IMR-90 (cell line): ENCODE data around the gene SMPDL3A. TPM values are rescaled to one million over a fixed set of nuclear protein-coding genes. Genes with fewer than 3 reads are reported as not detected.
A peak's percentile ranks its signal among the peaks of the same experiment; 100 is the strongest.

Experiments used
- ATAC-seq: fragments of 200-7000 bp; cut with Tn5 transposase; 2 replicates; pipeline ENCODE4 v1.9.1; 2020; ENCODE audit warnings: low read depth, mild to moderate bottlenecking, moderate library complexity
- BruUV-seq: library from RNA; stranded (reverse); fragments of 400-500 nt; replicated peaks from 2 replicates; lab custom pipeline; 2021; lab: Mats Ljungman, UMichigan
- CTCF ChIA-PET: fragments of 300-600 bp; formaldehyde crosslinking; extraction: SDS; loops from one replicate; lab custom pipeline; 2021; ENCODE audit warnings: antibody characterized with exemption; lab: Yijun Ruan, JAX
- POLR2A ChIA-PET: fragments of 300-600 bp; sonication (Branson Sonifier 250); formaldehyde crosslinking; loops from one replicate; lab custom pipeline; 2022; ENCODE audit warnings: antibody characterized with exemption; ENCODE audit not compliant: unreplicated experiment; lab: Charles Lee
- DNase-seq: peaks from one replicate; pipeline ENCODE4 v3.0.0; 2013
- H2AFZ ChIP-seq: replicated peaks from 2 replicates; pipeline ENCODE3; 2013; ENCODE audit warnings: low read length, mild to moderate bottlenecking; ENCODE audit not compliant: poor library complexity
- H2AK5ac ChIP-seq: 2 replicates; pipeline ENCODE4 v1.6.1; 2013; ENCODE audit warnings: low read depth, low read length, inconsistent platforms
- H2AK9ac ChIP-seq: replicated peaks from 2 replicates; pipeline ENCODE3; 2013; ENCODE audit warnings: mild to moderate bottlenecking, low read depth, low read length, moderate library complexity; ENCODE audit not compliant: poor library complexity
- H2BK120ac ChIP-seq: 2 replicates; pipeline ENCODE4 v1.6.1; 2013; ENCODE audit warnings: low read depth, low read length, inconsistent platforms
- H2BK15ac ChIP-seq: 3 replicates; pipeline ENCODE4 v1.6.1; 2013; ENCODE audit warnings: low read depth, low read length, inconsistent platforms
- H2BK20ac ChIP-seq: 2 replicates; pipeline ENCODE4 v1.6.1; 2013; ENCODE audit warnings: low read depth, mild to moderate bottlenecking, inconsistent platforms, low read length, moderate library complexity
- H2BK5ac ChIP-seq: 2 replicates; pipeline ENCODE4 v1.6.1; 2013; ENCODE audit warnings: mild to moderate bottlenecking, low read depth, low read length, inconsistent platforms; ENCODE audit not compliant: poor library complexity, severe bottlenecking
- H3K14ac ChIP-seq: replicated peaks from 2 replicates; pipeline ENCODE4 v1.6.1; 2013; ENCODE audit warnings: low read depth, low read length, inconsistent platforms
- H3K18ac ChIP-seq: 2 replicates; pipeline ENCODE4 v1.6.1; 2013; ENCODE audit warnings: low read depth, low read length, control low read depth
- H3K23ac ChIP-seq: 2 replicates; pipeline ENCODE4 v1.6.1; 2013; ENCODE audit warnings: low read depth, low read length, inconsistent platforms
- H3K27ac ChIP-seq: 2 replicates; pipeline ENCODE4 v1.5.1; 2013; ENCODE audit warnings: mild to moderate bottlenecking, control low read depth, low read length; ENCODE audit not compliant: insufficient read depth
- H3K27me3 ChIP-seq: 2 replicates; pipeline ENCODE4 v1.6.1; 2013; ENCODE audit warnings: low read length; ENCODE audit not compliant: control insufficient read depth, insufficient read depth
- H3K36me3 ChIP-seq: 2 replicates; pipeline ENCODE4 v1.6.1; 2013; ENCODE audit warnings: low read length, mixed read lengths; ENCODE audit not compliant: control insufficient read depth, insufficient read depth
- H3K4ac ChIP-seq: 2 replicates; pipeline ENCODE4 v1.6.1; 2013; ENCODE audit warnings: low read depth, low read length, inconsistent platforms
- H3K4me1 ChIP-seq: 2 replicates; pipeline ENCODE4 v1.6.1; 2013; ENCODE audit warnings: low read length, mixed read lengths; ENCODE audit not compliant: control insufficient read depth, insufficient read depth
- H3K4me2 ChIP-seq: 2 replicates; pipeline ENCODE4 v1.6.1; 2013; ENCODE audit warnings: low read depth, mild to moderate bottlenecking, control low read depth, low read length, moderate library complexity
- H3K4me3 ChIP-seq: 2 replicates; pipeline ENCODE4 v1.5.1; 2013; ENCODE audit warnings: low read depth, mild to moderate bottlenecking, control low read depth, low read length, moderate library complexity; ENCODE audit not compliant: insufficient read depth
- H3K56ac ChIP-seq: 2 replicates; pipeline ENCODE4 v1.6.1; 2013; ENCODE audit warnings: low read length, inconsistent platforms; ENCODE audit not compliant: insufficient read depth; ENCODE audit errors: extremely low read depth
- H3K79me1 ChIP-seq, 2 experiments: 2 replicates each; pipeline ENCODE4 v1.6.1; 2013; ENCODE audit warnings: low read length in 2 of 2, inconsistent platforms in 1 of 2, low read depth in 1 of 2
- H3K9ac ChIP-seq: 2 replicates; pipeline ENCODE4 v1.6.1; 2013; ENCODE audit warnings: low read depth, low read length, control low read depth
- H3K9me1 ChIP-seq: 2 replicates; pipeline ENCODE4 v1.6.1; 2013; ENCODE audit warnings: low read length, inconsistent platforms; ENCODE audit not compliant: insufficient read depth
- H3K9me3 ChIP-seq: 2 replicates; pipeline ENCODE4 v1.6.1; 2013; ENCODE audit warnings: low read length; ENCODE audit not compliant: control insufficient read depth, insufficient read depth
- H4K20me1 ChIP-seq: 2 replicates; pipeline ENCODE4 v1.6.1; 2013; ENCODE audit warnings: low read length, inconsistent platforms; ENCODE audit not compliant: insufficient read depth
- H4K5ac ChIP-seq: 2 replicates; pipeline ENCODE4 v1.6.1; 2013; ENCODE audit warnings: mild to moderate bottlenecking, low read depth, low read length, control low read depth
- H4K8ac ChIP-seq, 2 experiments: 2 replicates each; pipeline ENCODE4 v1.6.1; 2013; ENCODE audit warnings: low read depth in 2 of 2, low read length in 2 of 2, control low read depth in 1 of 2, inconsistent platforms in 1 of 2
- H4K91ac ChIP-seq: 2 replicates; pipeline ENCODE4 v1.6.1; 2013; ENCODE audit warnings: low read depth, low read length, inconsistent platforms; ENCODE audit not compliant: insufficient read depth
- BHLHE40 ChIP-seq: fragments of 150-350 bp; IDR thresholded peaks from 2 replicates; pipeline ENCODE4 v1.6.1; 2016; ENCODE audit warnings: mild to moderate bottlenecking, low read depth, low read length
- CEBPB ChIP-seq: IDR thresholded peaks from 2 replicates; pipeline ENCODE4 v1.6.1; 2012; ENCODE audit warnings: low read depth, low read length, improper control_type of control experiment
- CHD1 ChIP-seq: IDR thresholded peaks from 2 replicates; pipeline ENCODE4 v1.6.1; 2012; ENCODE audit warnings: low read depth, low read length, improper control_type of control experiment
- FOS ChIP-seq: fragments of 150-350 bp; IDR thresholded peaks from 2 replicates; pipeline ENCODE4 v1.6.1; 2016; ENCODE audit warnings: low read depth, low read length
- MAFK ChIP-seq: IDR thresholded peaks from 2 replicates; pipeline ENCODE4 v1.6.1; 2012; ENCODE audit warnings: low read depth, low read length, improper control_type of control experiment
- MXI1 ChIP-seq: IDR thresholded peaks from 2 replicates; pipeline ENCODE4 v1.6.1; 2012; ENCODE audit warnings: low read depth, mild to moderate bottlenecking, low read length, moderate library complexity, borderline replicate concordance
- NFE2L2 ChIP-seq: fragments of 150-350 bp; IDR thresholded peaks from 2 replicates; pipeline ENCODE4 v1.6.1; 2016; ENCODE audit warnings: low read depth, mild to moderate bottlenecking, low read length
- POLR2A ChIP-seq: IDR thresholded peaks from 2 replicates; pipeline ENCODE4 v1.6.1; 2012; ENCODE audit warnings: mild to moderate bottlenecking, low read depth, low read length
- RAD21 ChIP-seq: IDR thresholded peaks from 2 replicates; pipeline ENCODE4 v1.6.1; 2012; ENCODE audit warnings: low read length, improper control_type of control experiment
- WGBS, 2 experiments: methylation state at CpG; one replicate each; pipeline versions ENCODE4 v1.1.5 to v1.1.7; 2013; ENCODE audit warnings: missing lambda C conversion rate in 2 of 2; ENCODE audit not compliant: insufficient read length in 1 of 2; ENCODE audit errors: extremely low coverage in 2 of 2; 5-methylcytosine and 5-hydroxymethylcytosine counted together
- dilution Hi-C: fragments of 300-500 bp; cut with HindIII; formaldehyde crosslinking; loops from one replicate; pipeline ENCODE4 v1.14.3; 2018; ENCODE audit warnings: low sequenced_read_pairs; ENCODE audit not compliant: unreplicated experiment
- in situ Hi-C: fragments of 300-500 bp; cut with MboI; formaldehyde crosslinking; loops from 3 replicates; pipeline ENCODE4 v1.14.3; 2019; ENCODE audit warnings: low sequenced_read_pairs, inconsistent platforms, mixed read lengths
- intact Hi-C: fragments of 100-400 bp; cut with micrococcal nuclease; formaldehyde crosslinking; loops from 2 replicates; pipeline ENCODE4 v1.10.0; 2022
- polyA plus RNA-seq, 3 experiments: library from polyadenylated mRNA; depleted of rRNA; stranded (reverse); fragments of >200 nt; gene quantifications; 2 replicates each; pipeline ENCODE4 v1.2.3, GENCODE V29; 2012; ENCODE audit warnings: low replicate concordance in 1 of 3
- total RNA-seq: library from RNA; depleted of rRNA; stranded (reverse); fragments of >200 nt; gene quantifications from 2 replicates; pipeline ENCODE4 v1.2.3, GENCODE V29; 2012

The SMPDL3A gene
- total and polyA plus RNA-seq, 2 of the 4 experiments (the other 2 are of a cell fraction), result 9.9 to 14.2 TPM

GRCh38 chr6:122801397-122801796 is 12.3 kb downstream of the SMPDL3A start:
- peaks cover 40% of the 10 kb centered on the region for H3K36me3 ChIP-seq
- no peak overlapping the region; the same call in 1 of the 2 replicates for H3K9ac ChIP-seq
- peak overlapping the region; percentile 71; the same call in 1 of the 2 replicates for H3K27ac ChIP-seq
- H3K18ac ChIP-seq, result peak overlapping the region; percentile 91
- 0 out of 2 replicates have a peak overlapping the region, but pooled peaks have one; percentile 13 for H3K23ac ChIP-seq
- no peak overlapping the region for H2AFZ ChIP-seq
- H3K56ac ChIP-seq, result no peak overlapping the region
- no peak for ATAC-seq
- H4K20me1 ChIP-seq, result no peaks in the 10 kb centered on the region
- 0 out of 2 replicates have a peak overlapping the region, but pooled peaks have one; percentile 22 for H3K14ac ChIP-seq
- ChIA-PET POLR2A (no interaction called here), CTCF (interaction anchor here (1.2 kb wide), 1 partner anchor 12 kb away, joined by 3 read pairs; no protein-coding TSS in a partner anchor)
- H2BK15ac ChIP-seq, result no peak overlapping the region
- no CpG with 5 or more reads among the region's 1 CpG for WGBS, 2 experiments
- H2AK5ac ChIP-seq, result no peak overlapping the region
- 0 out of 2 replicates have a peak overlapping the region, but pooled peaks have one; percentile 51 for H2BK20ac ChIP-seq
- peaks cover 0 to 7% of the 10 kb centered on the region in 2 experiments; a peak in 3 of 4 replicates for H3K79me1 ChIP-seq
- H2BK120ac ChIP-seq, result peak overlapping the region; percentile 67
- no peak overlapping the region for H2AK9ac ChIP-seq
- peak overlapping the region; percentile 77 for H4K5ac ChIP-seq
- intact Hi-C loops, result no loop called here
- no peak for DNase-seq
- no peaks in the 10 kb centered on the region for H3K27me3 ChIP-seq
- H3K4me1 ChIP-seq, result peaks cover 30% of the 10 kb centered on the region
- no peaks in the 10 kb centered on the region for H3K9me3 ChIP-seq
- peaks cover 13% of the 10 kb centered on the region for H3K9me1 ChIP-seq
- H4K8ac ChIP-seq, result peak overlapping the region in 1 of 2 experiments; percentile 29; a peak in 1 of 4 replicates
- dilution Hi-C loops, result no loop called here
- H3K4ac ChIP-seq, result peak overlapping the region; percentile 68
- no peak overlapping the region; the same call in 1 of the 2 replicates for H4K91ac ChIP-seq
- TF ChIP-seq MAFK (no peak), CEBPB (no peak), NFE2L2 (no peak), CHD1 (no peak), BHLHE40 (no peak), POLR2A (no peak), RAD21 (no peak), FOS (no peak), MXI1 (no peak)
- in situ Hi-C loops, result no loop called here
- H3K4me3 ChIP-seq, result no peak overlapping the region
- BruUV-seq, result no TSS peak
- H2BK5ac ChIP-seq, result no peak overlapping the region
- H3K4me2 ChIP-seq, result no peak overlapping the region
